ENCODE results near the gene TPPP.
"Not testable (repeated sequence)": the region's sequence is repeated elsewhere in the genome, so short reads cannot be mapped to it uniquely, and the experiment has no call there.

The TPPP gene

DNA sequence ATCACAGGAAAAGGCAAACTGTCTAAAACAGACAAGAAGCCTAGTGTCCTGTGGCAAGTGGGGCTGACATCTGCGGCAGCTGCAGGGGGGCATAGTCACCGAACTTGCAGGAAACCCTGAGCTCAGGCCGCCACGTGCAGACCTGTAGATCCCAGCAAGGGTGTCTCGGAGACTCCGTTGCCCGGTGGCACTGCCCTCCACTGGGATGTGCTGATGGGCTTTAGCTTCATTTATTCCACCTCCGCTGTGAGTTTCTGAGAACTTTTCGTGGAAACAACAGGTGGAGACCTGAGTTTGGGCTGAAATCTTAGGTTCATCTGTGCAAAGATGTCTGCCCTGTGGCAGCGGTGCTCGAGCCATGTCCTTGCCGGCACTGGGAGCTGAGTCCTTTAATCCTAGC lies 59.0 kb downstream of the TPPP start:
- no peak for DNase-seq (ENCODE audit: low read depth)
- H3K4me3 ChIP-seq (ENCODE audit: low read depth, low read length), result no peak overlapping the region
- TF ChIP-seq, protein P1, sequence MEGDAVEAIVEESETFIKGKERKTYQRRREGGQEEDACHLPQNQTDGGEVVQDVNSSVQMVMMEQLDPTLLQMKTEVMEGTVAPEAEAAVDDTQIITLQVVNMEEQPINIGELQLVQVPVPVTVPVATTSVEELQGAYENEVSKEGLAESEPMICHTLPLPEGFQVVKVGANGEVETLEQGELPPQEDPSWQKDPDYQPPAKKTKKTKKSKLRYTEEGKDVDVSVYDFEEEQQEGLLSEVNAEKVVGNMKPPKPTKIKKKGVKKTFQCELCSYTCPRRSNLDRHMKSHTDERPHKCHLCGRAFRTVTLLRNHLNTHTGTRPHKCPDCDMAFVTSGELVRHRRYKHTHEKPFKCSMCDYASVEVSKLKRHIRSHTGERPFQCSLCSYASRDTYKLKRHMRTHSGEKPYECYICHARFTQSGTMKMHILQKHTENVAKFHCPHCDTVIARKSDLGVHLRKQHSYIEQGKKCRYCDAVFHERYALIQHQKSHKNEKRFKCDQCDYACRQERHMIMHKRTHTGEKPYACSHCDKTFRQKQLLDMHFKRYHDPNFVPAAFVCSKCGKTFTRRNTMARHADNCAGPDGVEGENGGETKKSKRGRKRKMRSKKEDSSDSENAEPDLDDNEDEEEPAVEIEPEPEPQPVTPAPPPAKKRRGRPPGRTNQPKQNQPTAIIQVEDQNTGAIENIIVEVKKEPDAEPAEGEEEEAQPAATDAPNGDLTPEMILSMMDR (IDR thresholded peaks at IDR 0.05; ENCODE audit: low read depth, low read length), result no peak
- TF ChIP-seq POLR2A (IDR thresholded peaks at IDR 0.05; ENCODE audit: extremely low read depth, insufficient read length) (no peak), MAX (IDR thresholded peaks at IDR 0.05; ENCODE audit: low read depth, low read length) (no peak), MYC (IDR thresholded peaks at IDR 0.05; ENCODE audit: low read depth, low read length) (no peak)

DNA sequence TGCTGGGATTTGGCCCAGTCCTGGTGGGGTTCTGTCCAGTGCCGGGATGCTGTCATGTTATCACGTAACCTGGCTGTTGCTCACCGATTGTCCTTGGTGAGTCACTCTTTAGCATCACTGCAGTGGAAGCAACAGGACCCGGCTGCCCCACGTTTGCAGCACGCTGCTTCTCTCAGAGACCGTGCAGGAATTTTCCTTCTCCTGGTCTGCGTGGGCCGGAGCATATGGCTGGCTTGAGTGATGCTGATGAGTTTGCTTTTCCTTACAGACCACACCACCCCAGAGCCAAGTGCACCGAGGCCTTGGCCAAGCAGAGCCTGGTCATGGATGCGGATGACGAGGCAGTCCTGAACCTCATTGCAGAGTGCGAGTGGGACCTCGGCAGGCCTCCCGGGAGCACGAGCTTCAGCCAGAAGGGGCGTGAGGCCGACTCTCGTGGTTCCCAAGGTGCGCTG lies 59.6 kb downstream of the TPPP start:
- DNase-seq (ENCODE audit: low read depth), result peak; percentile 37
- TF ChIP-seq, protein P1 (IDR thresholded peaks at IDR 0.05; ENCODE audit: low read depth, low read length), result no peak
- no peak for TF ChIP-seq MAX (IDR thresholded peaks at IDR 0.05; ENCODE audit: low read depth, low read length)
- TF ChIP-seq POLR2A (IDR thresholded peaks at IDR 0.05; ENCODE audit: extremely low read depth, insufficient read length), result no peak
- no peak for TF ChIP-seq MYC (IDR thresholded peaks at IDR 0.05; ENCODE audit: low read depth, low read length)
- no peak overlapping the region for H3K4me3 ChIP-seq (ENCODE audit: low read depth, low read length)

- peak; percentile 32 for DNase-seq (ENCODE audit: low read depth)
- not testable (repeated sequence) for H3K4me3 ChIP-seq (ENCODE audit: low read depth, low read length)
Observed at GRCh38 chr5:628351-629205, 64.6 kb downstream of the TPPP start.

DNA sequence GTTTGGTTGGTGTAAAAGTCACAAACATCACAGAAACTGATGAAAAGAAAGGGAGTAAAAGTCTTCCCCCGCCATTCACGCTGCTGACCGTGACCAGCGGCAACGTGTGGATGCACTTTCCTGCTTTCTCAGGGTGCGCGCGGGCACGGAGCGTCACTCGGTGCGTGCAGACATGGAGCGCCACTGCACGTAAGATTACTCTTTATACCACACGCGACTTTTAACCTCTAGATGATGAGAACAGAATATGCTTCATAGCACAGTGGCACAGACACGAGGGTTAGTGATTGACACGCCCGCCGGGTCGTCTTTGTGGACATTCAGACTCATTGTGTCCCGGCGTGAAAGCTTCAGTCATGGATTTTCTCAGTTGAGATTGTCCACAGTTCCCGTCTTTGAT lies 65.3 kb downstream of the TPPP start:
- no peak for DNase-seq (ENCODE audit: low read depth)
- H3K4me3 ChIP-seq (ENCODE audit: low read depth, low read length), result no peak overlapping the region
- TF ChIP-seq MYC (IDR thresholded peaks at IDR 0.05; ENCODE audit: low read depth, low read length), result no peak
- TF ChIP-seq, protein P1 (IDR thresholded peaks at IDR 0.05; ENCODE audit: low read depth, low read length), result no peak
- no peak for TF ChIP-seq POLR2A (IDR thresholded peaks at IDR 0.05; ENCODE audit: extremely low read depth, insufficient read length)
- no peak for TF ChIP-seq MAX (IDR thresholded peaks at IDR 0.05; ENCODE audit: low read depth, low read length)

DNA sequence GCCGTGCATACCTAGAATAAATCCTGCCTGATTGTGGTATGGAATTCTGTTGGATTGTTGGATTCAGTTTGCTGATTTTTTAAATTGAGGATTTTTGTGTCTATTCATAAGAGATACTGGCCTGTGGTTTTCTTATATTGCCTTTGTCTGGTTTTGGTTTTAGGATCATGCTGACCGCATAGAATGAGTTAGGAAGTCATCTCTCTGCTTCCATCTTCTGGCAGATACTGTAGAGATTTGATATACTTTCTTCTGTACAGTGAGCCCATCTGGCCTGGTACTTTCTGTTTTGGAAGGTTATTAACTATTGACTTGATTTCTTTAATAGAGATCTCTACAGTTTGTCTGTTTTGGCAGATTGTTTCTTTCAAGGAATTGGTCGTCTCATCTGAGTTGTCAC lies 66.3 kb downstream of the TPPP start:
- H3K4me3 ChIP-seq (ENCODE audit: low read depth, low read length), result no peak overlapping the region
- DNase-seq (ENCODE audit: low read depth), result no peak
- TF ChIP-seq, protein P1 (IDR thresholded peaks at IDR 0.05; ENCODE audit: low read depth, low read length), result no peak
- TF ChIP-seq MAX (IDR thresholded peaks at IDR 0.05; ENCODE audit: low read depth, low read length), result no peak
- TF ChIP-seq POLR2A (IDR thresholded peaks at IDR 0.05; ENCODE audit: extremely low read depth, insufficient read length), result no peak
- no peak for TF ChIP-seq MYC (IDR thresholded peaks at IDR 0.05; ENCODE audit: low read depth, low read length)

DNA sequence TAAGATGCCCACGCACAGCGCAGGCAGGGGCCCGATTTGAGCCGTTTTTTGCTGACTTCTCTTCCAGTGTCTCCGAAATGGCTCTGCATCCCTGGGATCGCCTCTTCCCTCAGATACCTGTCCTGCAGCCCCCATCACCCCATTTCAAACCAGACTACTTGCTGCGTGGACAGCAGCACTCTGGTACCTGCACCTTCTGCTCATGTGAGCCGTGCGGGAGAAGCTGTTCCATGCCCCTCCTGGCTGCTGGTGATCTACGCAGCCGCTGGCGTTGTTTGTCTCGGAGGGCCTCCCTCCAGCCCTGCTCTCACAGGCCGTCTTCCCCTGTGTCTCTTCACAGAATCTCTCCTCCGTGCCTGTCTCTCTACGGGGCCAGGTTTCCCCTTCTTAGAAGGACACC lies 67.6 kb downstream of the TPPP start:
- TF ChIP-seq POLR2A (IDR thresholded peaks at IDR 0.05; ENCODE audit: extremely low read depth, insufficient read length), result no peak
- no peak for DNase-seq (ENCODE audit: low read depth)
- no peak overlapping the region for H3K4me3 ChIP-seq (ENCODE audit: low read depth, low read length)

GRCh38 chr5:624951-625230 lies 68.3 kb downstream of the TPPP start:
- TF ChIP-seq POLR2A (IDR thresholded peaks at IDR 0.05; ENCODE audit: extremely low read depth, insufficient read length), result no peak
- TF ChIP-seq, protein P1 (IDR thresholded peaks at IDR 0.05; ENCODE audit: low read depth, low read length), result no peak
- no peak for TF ChIP-seq MAX (IDR thresholded peaks at IDR 0.05; ENCODE audit: low read depth, low read length)
- TF ChIP-seq MYC (IDR thresholded peaks at IDR 0.05; ENCODE audit: low read depth, low read length), result no peak
- no peak for DNase-seq (ENCODE audit: low read depth)
- no peak overlapping the region for H3K4me3 ChIP-seq (ENCODE audit: low read depth, low read length)
